DMS153 (cell line): ENCODE data around the gene ISLR2.

ENCODE experiments used
- DNase-seq: peaks from one replicate; lab custom pipeline; 2025; lab: John Stamatoyannopoulos, UW

ISLR2 gene

GRCh38 chr15:74128785-74129585, 1.4 kb upstream of the ISLR2 start:
- no peak for DNase-seq

GRCh38 chr15:74129586-74130154, 716 bp upstream of the ISLR2 start:
- DNase-seq: no peak

- no peak for DNase-seq
Measured at GRCh38 chr15:74130849-74131627, 652 bp downstream of the ISLR2 start.

GRCh38 chr15:74131628-74132413, 1.4 kb downstream of the ISLR2 start:
- no peak for DNase-seq

GRCh38 chr15:74132681-74133651, 2.6 kb downstream of the ISLR2 start:
- no peak for DNase-seq

- DNase-seq: no peak
Measured at GRCh38 chr15:74133694-74134386, 3.5 kb downstream of the ISLR2 start.

- no peak for DNase-seq
Measured at GRCh38 chr15:74134387-74135027, 4.1 kb downstream of the ISLR2 start.

- no peak for DNase-seq
Measured at GRCh38 chr15:74135041-74135565, 4.7 kb downstream of the ISLR2 start.

GRCh38 chr15:74136540-74136813, 6.1 kb downstream of the ISLR2 start:
- no peak for DNase-seq

- DNase-seq: no peak
Measured at GRCh38 chr15:74136814-74137536, 6.6 kb downstream of the ISLR2 start.

- DNase-seq: no peak
Measured at GRCh38 chr15:74137537-74137894, 7.1 kb downstream of the ISLR2 start.

- DNase-seq: no peak
Measured at GRCh38 chr15:74138642-74139041, 8.3 kb downstream of the ISLR2 start.

- DNase-seq: no peak
Measured at GRCh38 chr15:74141591-74141990, 11.2 kb downstream of the ISLR2 start.

GRCh38 chr15:74144153-74144775, 13.9 kb downstream of the ISLR2 start:
- DNase-seq: no peak

GRCh38 chr15:74146277-74146800, 16.0 kb downstream of the ISLR2 start:
- no peak for DNase-seq

GRCh38 chr15:74147051-74147450, 16.7 kb downstream of the ISLR2 start:
- DNase-seq: no peak

GRCh38 chr15:74155766-74156417, 25.5 kb downstream of the ISLR2 start:
- no peak for DNase-seq
